SJCRH30 (cell line): ENCODE results near the gene PARD6G. TPM values are rescaled to one million over a fixed set of nuclear protein-coding genes. Genes with fewer than 3 reads are reported as not detected.
"Not testable (repeated sequence)": the region's sequence is repeated elsewhere in the genome, so short reads cannot be mapped to it uniquely, and the experiment has no call there.

Experiments
- DNase-seq, 2 experiments: peaks; one replicate each; pipeline ENCODE4 v3.0.0-alpha.2; 2015 to 2020
- H3K27ac ChIP-seq: fragments of 250-450 bp; sonication (Bioruptor Pico); 2 replicates; pipeline ENCODE4 v1.5.1; 2020; ENCODE audit warnings: mild to moderate bottlenecking, moderate library complexity
- H3K27me3 ChIP-seq: fragments of 250-450 bp; sonication (Bioruptor Pico); 2 replicates; pipeline ENCODE4 v1.5.1; 2020; ENCODE audit warnings: mild to moderate bottlenecking, moderate library complexity
- H3K36me3 ChIP-seq: fragments of 250-450 bp; sonication (Bioruptor Pico); 2 replicates; pipeline ENCODE4 v1.5.1; 2020; ENCODE audit warnings: mild to moderate bottlenecking, moderate library complexity
- H3K4me1 ChIP-seq: fragments of 250-450 bp; sonication (Bioruptor Pico); 2 replicates; pipeline ENCODE4 v1.5.1; 2020; ENCODE audit warnings: mild to moderate bottlenecking, moderate library complexity
- H3K4me3 ChIP-seq: fragments of 250-450 bp; sonication (Bioruptor Pico); 2 replicates; pipeline ENCODE4 v1.5.1; 2020; ENCODE audit warnings: mild to moderate bottlenecking, moderate library complexity
- H3K9me3 ChIP-seq: fragments of 250-450 bp; sonication (Bioruptor Pico); replicated peaks from 2 replicates; pipeline ENCODE4 v1.5.1; 2020; ENCODE audit warnings: mild to moderate bottlenecking, moderate library complexity
- total RNA-seq: library from RNA; depleted of rRNA; stranded (reverse); fragments of >200 nt; shearing (Covaris generic); gene quantifications from 2 replicates; pipeline ENCODE4 v1.2.3, GENCODE V29; 2014

PARD6G gene
- total RNA-seq, 1 experiment from 2014 or later = 8.2 TPM

DNA sequence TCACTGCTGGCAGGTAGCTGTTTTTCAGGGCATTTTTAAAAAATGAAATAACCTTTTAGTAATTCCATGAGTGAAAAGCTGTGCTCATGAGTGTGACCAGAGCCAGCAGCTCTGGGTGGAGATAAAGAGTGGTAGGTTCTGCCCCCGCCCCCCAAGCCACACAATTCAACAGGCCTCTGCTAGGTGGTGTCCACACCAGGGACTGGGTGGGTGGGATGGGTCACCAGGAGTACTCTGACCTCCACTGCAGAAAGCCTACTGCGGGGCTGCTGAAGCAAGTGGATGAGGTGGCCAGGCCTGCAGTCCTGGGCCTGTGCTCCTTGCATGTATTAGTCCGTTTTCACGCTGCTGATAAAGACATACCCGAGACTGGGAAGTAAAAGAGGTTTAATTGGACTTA lies 15.3 kb downstream of the PARD6G start:
- H3K4me3 ChIP-seq = no peak overlapping the region
- H3K27ac ChIP-seq = no peak overlapping the region
- DNase-seq = no peak
- H3K4me1 ChIP-seq = peaks cover 13% of the 10 kb centered on the region
- no peaks in the 10 kb centered on the region for H3K36me3 ChIP-seq
- no peaks in the 10 kb centered on the region for H3K9me3 ChIP-seq
- no peaks in the 10 kb centered on the region for H3K27me3 ChIP-seq

DNA sequence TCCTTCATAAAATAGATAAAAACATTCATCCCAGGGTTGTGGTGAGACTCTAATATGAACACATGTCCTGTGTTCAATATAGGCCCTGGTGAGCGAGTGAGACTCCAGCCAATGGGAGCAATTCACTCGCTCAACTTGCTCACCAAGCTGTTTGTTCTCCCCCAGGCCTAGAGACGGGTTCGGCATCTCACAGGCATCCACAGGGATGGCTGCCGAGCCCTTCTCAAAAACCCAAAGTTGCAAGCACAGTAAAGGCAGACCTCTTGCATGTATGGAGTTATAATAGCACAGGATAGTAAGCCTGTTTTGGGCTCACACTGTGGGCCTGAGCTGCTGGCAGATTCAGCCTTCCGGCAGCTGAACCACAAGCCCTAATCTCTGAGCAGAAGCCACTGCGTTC lies 15.7 kb downstream of the PARD6G start:
- Histone ChIP-seq H3K4me3 (no peak overlapping the region), H3K36me3 (no peaks in the 10 kb centered on the region), H3K27me3 (no peaks in the 10 kb centered on the region), H3K9me3 (no peaks in the 10 kb centered on the region), H3K4me1 (peaks cover 13% of the 10 kb centered on the region), H3K27ac (no peak overlapping the region)
- DNase-seq = no peak

DNA sequence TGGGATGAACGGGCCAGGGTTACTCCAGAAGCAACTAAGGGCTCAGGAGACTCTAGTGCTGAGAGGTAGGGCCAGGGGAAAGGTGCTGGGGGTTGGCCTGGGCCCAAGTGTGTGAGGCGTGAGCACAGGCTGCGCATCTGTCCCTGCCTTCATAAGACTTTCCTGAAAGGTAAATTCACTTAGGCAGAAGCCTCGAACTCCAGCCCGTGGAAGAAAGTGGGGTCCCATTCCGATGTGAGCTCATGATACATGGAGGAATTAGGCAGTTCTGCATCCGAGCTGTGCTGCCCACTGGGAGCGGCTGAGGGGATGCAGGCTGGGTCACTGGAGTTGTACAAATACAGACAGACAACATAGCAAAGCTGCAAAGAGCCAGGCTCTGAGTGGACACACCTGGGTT lies 16.2 kb downstream of the PARD6G start:
- H3K9me3 ChIP-seq = no peaks in the 10 kb centered on the region
- H3K4me1 ChIP-seq = peaks cover 13% of the 10 kb centered on the region
- H3K4me3 ChIP-seq = no peak overlapping the region
- DNase-seq = no peak
- no peaks in the 10 kb centered on the region for H3K27me3 ChIP-seq
- no peaks in the 10 kb centered on the region for H3K36me3 ChIP-seq
- H3K27ac ChIP-seq = no peak overlapping the region

DNA sequence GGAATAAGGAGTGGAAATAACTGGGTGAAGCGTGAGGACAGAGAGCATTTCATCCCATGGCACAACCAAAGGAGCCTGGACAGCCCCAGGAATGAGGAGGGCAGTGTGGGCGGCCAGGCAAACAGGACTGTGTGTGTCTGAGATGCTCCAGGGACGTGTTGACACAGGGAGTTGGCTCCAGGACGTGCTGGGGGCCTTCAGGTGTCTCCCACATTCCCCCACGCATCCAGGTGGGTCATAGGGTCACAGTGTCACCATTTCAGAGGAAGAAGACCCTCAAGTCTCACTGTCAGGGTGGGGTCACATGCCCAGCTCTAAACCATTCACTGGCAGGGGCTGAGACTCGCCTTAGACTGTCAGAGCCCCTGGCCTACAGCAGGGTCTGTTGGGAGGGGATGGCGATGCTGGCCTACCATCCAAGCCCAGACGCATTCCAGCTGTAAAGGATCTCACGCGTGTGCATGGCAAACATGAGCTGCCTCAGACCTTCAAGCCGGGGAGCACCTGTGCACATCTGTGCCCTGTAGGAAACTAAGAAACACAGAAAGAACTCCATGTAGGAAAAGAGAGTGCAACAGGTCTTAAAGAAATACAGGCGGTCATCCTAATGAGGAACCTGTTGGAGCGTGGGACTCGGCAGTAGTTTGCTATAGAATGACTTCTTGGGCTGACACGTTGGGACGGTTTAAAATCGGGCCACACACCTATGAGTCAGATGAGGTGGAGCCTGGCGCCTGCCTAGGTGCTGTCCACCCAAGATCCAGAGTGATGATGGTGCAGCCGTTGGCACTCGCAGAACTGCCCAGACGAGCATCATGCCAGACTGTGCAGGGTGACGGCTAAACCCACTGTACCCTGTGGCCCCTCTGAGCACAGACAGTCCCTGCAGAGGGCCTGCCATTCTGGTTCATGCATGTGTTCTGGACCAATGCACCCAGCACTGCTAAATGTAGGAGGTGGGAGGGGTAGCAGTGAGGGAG lies 17.3 kb downstream of the PARD6G start:
- Histone ChIP-seq H3K36me3 (no peaks in the 10 kb centered on the region), H3K27ac (no peak overlapping the region), H3K9me3 (no peaks in the 10 kb centered on the region), H3K27me3 (no peaks in the 10 kb centered on the region), H3K4me1 (peaks cover 13% of the 10 kb centered on the region), H3K4me3 (no peak overlapping the region)
- no peak for DNase-seq

DNA sequence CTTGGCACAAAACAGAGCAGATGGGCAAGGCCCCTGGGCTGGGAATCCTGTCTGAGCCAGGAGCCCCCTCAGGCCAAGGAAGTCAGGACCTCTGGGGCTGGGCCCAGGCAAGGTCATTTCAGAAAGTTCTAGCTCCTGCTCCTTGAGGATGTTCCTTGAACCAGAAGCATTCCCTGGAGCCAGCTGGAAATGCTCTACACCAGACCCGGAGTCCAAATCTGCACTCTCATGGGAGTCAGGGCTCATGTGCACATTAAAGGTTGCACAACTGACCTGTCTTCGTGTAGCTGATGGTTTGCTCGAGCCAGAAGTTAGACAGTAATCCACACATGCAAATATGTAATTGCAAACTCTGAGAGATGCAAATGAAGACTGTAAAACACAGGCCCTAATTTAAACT lies 18.0 kb downstream of the PARD6G start:
- H3K27ac ChIP-seq = no peak overlapping the region
- DNase-seq = no peak
- no peak overlapping the region for H3K4me3 ChIP-seq
- H3K27me3 ChIP-seq = no peaks in the 10 kb centered on the region
- H3K4me1 ChIP-seq = peaks cover 13% of the 10 kb centered on the region
- H3K9me3 ChIP-seq = no peaks in the 10 kb centered on the region
- H3K36me3 ChIP-seq = no peaks in the 10 kb centered on the region

DNA sequence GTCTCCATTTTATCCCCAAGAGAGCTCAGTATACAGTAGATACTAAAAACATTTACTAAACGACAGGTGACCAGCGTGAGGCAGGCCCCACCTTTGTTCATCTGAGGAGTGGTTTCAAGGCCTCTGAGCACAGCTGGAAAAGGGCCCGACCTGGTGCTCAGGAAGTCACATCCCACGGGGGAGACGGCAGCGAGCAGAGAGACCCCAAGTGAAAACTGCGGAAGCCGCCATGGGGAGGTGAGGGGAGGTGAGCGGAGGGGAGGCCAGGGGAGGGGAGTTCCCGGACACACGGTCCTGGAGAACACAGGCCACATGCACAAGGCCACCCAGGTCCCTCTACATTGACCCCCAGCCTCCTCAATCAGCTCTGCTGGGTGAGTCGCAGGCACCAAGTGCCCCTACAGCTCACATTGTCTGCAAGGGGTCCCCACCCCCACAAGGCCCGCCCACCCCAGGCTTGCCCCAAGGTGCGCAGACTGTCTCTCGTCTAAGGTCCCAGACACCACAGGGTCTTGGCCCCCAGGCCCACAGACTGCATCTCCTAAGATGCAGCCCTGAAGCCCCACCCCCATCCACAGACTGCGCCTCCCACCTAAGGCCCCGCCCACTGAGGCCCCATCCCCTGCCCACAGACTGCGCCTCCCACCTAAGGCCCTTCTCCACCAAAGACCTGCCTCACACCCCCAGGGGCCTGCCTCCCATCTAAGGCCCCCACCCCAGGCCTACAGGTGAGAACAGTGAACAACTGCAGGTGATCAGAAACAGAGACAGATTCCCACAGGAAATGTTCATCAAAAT lies 19.1 kb downstream of the PARD6G start:
- H3K36me3 ChIP-seq = no peaks in the 10 kb centered on the region
- H3K27ac ChIP-seq = no peak overlapping the region
- no peaks in the 10 kb centered on the region for H3K27me3 ChIP-seq
- no peaks in the 10 kb centered on the region for H3K9me3 ChIP-seq
- H3K4me3 ChIP-seq = no peak overlapping the region
- peaks cover 3% of the 10 kb centered on the region for H3K4me1 ChIP-seq
- no peak for DNase-seq

DNA sequence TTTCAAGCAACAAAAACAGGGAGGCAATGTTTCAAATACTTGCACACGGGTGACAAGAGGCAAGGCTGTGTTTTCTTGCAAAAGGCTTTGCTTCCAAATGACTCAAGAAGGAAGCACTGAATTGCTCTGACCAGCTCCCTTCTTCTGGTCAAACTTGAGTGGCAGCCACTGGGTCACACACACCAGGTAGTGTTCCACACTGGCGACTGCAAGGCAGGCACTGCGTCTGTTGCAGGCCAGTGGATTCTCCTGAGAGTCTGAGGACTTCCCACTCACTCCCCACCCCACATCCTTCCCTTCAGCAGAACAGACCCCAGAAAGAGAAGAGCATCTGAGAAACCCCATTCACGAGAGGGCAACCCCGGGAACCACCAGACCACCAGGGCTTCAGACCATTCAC lies 19.8 kb downstream of the PARD6G start:
- no peak for DNase-seq
- H3K36me3 ChIP-seq = no peaks in the 10 kb centered on the region

DNA sequence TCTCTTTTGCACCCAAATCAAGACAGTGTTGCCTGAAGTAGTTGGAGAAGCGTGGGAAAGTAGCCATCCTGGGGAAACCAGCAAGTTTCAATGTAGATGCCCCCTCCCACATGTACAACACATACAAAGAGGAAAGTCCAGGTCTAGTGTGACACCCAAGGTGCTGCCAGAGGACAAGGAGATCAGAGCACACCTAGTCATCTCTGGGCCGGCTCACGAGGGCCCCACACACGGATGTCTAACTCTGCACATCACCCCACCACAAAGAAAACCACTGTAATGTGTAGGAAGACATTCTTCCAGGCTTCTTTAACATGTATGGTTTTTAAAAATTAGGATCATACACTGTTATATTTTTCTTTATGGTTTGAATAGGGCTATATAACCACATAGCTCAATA lies 21.6 kb downstream of the PARD6G start:
- DNase-seq = no peak
- no peaks in the 10 kb centered on the region for H3K27me3 ChIP-seq
- no peaks in the 10 kb centered on the region for H3K4me1 ChIP-seq
- H3K36me3 ChIP-seq = no peaks in the 10 kb centered on the region
- no peaks in the 10 kb centered on the region for H3K9me3 ChIP-seq
- no peak overlapping the region for H3K4me3 ChIP-seq
- no peak overlapping the region for H3K27ac ChIP-seq

More for the DNA sequence above, 19.8 kb downstream of the PARD6G start:
- no peaks in the 10 kb centered on the region for H3K27me3 ChIP-seq
- H3K4me1 ChIP-seq = no peaks in the 10 kb centered on the region
- no peak overlapping the region for H3K27ac ChIP-seq
- H3K4me3 ChIP-seq = no peak overlapping the region
- H3K9me3 ChIP-seq = no peaks in the 10 kb centered on the region

DNA sequence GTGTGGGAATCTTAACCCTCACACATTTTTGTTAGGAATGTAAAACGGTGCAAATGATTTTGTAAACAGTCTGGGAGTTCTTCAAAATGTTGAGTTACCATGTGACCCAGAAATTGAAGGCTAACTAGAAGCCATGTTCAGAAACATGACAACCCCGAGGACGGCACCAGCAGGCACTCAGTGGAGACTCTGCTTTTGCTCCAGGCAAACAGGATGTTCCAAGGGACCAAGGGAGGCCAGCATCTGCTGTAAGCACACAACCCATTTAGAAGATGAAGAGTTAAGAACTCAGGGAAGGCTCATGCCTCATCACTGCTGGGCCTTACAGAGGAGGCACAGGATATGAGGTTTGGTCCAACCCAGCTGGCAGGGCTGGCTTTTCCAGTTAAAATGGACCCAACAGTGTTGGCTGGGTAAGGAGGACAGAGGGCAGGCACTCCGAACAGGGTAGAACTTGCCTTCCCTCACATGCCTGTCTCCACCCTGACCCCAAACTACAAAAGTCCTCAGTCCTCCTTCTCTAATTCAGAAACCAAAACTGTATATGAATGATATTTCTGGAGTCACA lies 23.6 kb downstream of the PARD6G start:
- H3K4me1 ChIP-seq = no peaks in the 10 kb centered on the region
- no peak for DNase-seq
- no peaks in the 10 kb centered on the region for H3K36me3 ChIP-seq
- H3K27me3 ChIP-seq = no peaks in the 10 kb centered on the region
- H3K4me3 ChIP-seq = no peak overlapping the region
- H3K9me3 ChIP-seq = no peaks in the 10 kb centered on the region
- no peak overlapping the region for H3K27ac ChIP-seq

DNA sequence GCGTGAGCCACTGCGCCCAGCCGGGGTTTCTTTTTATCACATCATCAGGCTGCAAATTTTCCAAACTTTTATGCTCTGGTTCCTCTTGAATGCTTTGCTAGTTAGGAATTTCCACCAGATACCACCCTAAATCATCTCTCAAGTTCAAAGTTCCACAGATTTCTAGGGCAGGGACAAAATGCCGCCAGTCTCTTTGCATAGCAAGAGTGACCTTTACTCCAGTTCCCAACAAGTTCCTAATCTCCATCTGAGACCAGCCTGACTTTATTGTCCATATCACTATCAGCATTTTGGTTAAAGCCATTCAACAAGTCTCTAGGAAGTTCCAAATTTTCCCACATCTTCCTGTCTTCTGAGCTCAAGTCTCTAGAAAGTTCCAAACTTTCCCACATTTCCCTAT lies 27.8 kb downstream of the PARD6G start:
- not testable (repeated sequence) for H3K9me3 ChIP-seq, H3K4me3 ChIP-seq, DNase-seq, H3K4me1 ChIP-seq, H3K27ac ChIP-seq, H3K36me3 ChIP-seq, H3K27me3 ChIP-seq

DNA sequence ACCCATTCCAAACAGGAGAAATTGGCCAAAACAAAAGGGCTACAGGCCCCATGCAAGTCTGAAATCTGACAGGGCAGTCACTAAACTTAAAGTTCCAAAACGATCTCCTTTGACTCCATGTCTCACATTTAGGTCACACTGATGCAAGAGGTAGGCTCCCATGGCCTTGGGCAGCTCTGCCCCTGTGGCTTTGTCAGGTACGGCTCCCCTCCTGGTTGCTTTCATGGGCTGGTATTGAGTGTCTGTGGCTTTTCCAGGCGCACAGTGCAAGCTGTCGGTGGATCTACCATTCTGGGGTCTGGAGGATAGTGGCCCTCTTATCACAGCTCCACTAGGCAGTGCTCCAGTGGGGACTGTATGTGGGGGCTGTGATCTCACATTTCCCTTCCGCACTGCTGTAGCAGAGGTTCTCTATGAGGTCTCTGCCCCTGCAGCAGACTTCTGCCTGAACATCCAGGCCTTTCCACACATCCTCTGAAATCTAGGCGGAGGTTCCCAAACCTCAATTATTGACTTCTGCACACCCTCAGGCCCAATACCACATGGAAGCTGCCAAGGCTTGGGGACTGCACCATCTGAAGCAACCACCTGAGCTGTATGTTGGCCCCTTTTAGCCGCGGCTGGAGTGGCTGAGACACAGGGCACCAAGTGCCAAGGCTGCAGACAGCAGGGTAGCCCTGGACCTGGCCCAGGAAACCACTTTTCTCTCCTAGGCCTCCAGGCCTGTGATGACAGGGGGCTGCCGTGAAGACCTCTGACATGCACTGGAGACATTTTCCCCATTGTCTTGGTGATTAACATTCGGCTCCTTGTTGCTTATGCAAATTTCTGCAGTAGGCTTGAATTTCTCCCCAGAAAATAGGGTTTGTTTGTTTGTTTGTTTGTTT lies 28.7 kb downstream of the PARD6G start:
- no peak for DNase-seq
- H3K36me3 ChIP-seq = no peaks in the 10 kb centered on the region
- no peaks in the 10 kb centered on the region for H3K4me1 ChIP-seq
- no peaks in the 10 kb centered on the region for H3K27me3 ChIP-seq
- H3K4me3 ChIP-seq = no peak overlapping the region
- H3K27ac ChIP-seq = no peak overlapping the region
- no peaks in the 10 kb centered on the region for H3K9me3 ChIP-seq

DNA sequence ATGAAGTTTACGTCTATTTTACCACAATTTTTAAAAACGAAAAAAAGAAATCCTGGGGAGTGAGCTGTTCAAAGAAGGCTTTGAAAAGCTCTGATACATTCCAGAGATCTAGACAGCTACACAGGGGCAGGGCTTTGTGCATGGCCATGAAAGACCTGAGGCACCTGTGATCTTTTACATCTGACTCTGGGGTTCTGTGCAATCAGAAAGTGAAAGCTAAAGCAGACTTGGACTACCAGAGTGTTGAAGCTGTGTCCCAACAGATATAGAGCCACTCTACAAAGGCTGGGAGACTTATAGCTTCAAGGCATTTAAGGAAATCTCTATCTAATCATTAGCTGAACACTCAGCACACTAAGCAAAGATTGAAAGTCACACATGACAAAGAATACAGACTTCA lies 34.1 kb downstream of the PARD6G start:
- no peak overlapping the region for H3K4me3 ChIP-seq
- H3K4me1 ChIP-seq = peaks cover 5% of the 10 kb centered on the region
- no peaks in the 10 kb centered on the region for H3K36me3 ChIP-seq
- H3K27me3 ChIP-seq = no peaks in the 10 kb centered on the region
- H3K9me3 ChIP-seq = no peaks in the 10 kb centered on the region
- no peak overlapping the region for H3K27ac ChIP-seq
- no peak for DNase-seq

DNA sequence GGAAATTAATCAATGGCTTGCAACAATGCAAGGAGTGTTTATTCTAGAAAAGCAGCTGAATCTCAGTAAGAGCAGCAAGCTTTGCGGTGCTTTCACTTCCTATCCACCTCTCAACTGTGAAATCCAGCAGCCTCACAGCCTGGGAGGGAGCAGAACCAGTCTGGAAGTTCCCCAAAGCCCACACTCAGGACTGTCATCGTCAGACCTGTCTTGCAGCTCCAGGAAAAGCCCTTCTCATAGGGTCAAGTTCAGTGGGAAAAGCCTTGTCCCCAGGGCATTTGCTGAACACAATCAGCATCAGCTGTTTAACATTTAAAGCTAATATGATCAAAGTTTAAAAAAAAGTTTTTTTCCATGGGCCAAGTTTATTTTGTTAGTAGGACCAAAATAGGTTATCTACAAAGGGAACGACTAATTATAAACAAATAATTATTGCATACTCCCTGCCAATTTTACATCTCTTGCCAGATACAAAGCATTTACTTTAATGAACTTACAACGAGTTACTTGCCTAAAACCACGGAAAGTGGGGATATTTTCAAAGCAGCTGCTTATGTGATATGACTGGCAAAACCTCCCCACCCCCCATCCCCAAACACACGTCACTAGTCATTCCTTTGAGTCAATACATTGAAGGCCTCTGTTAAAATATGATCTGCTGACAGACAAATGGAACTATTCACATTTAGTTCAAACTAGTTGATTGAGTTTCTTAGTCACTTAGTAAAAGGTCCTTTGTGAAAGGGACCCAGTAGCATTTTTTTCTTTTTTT lies 36.8 kb downstream of the PARD6G start:
- Histone ChIP-seq H3K27me3 (no peaks in the 10 kb centered on the region), H3K27ac (peak overlapping the region; percentile 10; the same call in 1 of the 2 replicates), H3K4me3 (no peak overlapping the region), H3K4me1 (peaks cover 5% of the 10 kb centered on the region), H3K36me3 (no peaks in the 10 kb centered on the region), H3K9me3 (no peaks in the 10 kb centered on the region)
- DNase-seq = peak; percentile 26 to 63

DNA sequence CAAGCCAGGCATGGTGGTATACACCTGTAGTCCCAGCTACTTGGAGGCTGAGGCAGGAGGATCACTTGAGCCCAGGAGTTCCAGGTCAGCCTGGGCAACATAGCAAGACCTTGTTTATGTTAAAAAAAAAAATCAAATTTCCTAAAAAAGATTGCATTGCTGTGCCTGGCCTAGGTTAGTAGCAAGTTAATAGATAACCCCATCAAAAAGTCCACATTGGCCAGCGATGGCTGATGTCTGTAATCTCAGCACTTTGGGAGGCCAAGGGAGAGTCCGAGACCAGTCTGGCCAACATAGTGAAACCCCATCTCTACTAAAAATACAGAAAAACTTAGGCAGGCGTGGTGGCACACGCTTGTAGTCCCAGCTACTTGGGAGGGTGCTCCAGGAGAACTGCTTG lies 38.7 kb downstream of the PARD6G start:
- H3K27ac ChIP-seq = no peak overlapping the region
- H3K36me3 ChIP-seq = no peaks in the 10 kb centered on the region
- DNase-seq = no peak
- no peak overlapping the region for H3K4me3 ChIP-seq
- H3K27me3 ChIP-seq = no peaks in the 10 kb centered on the region
- no peaks in the 10 kb centered on the region for H3K9me3 ChIP-seq
- peaks cover 5% of the 10 kb centered on the region for H3K4me1 ChIP-seq
